HepG2 (cell line): ENCODE results near the gene DENND4B. TPM values are rescaled to one million over a fixed set of nuclear protein-coding genes. Genes with fewer than 3 reads are reported as not detected.

Experiments used
- ATAC-seq: fragments of 200-7000 bp; cut with Tn5 transposase; 3 replicates; pipeline ENCODE4 v1.9.1; 2020; ENCODE audit warnings: mild to moderate bottlenecking, moderate library complexity
- BruUV-seq: library from RNA; stranded (reverse); fragments of 400-500 nt; replicated peaks from 2 replicates; lab custom pipeline; 2021; lab: Mats Ljungman, UMichigan
- CTCF ChIA-PET: fragments of 300-600 bp; formaldehyde crosslinking; extraction: SDS; loops from one replicate; lab custom pipeline; 2021; ENCODE audit warnings: low total read pairs, inconsistent platforms, low intra/inter-chr PET ratio; lab: Yijun Ruan, JAX
- POLR2A ChIA-PET: fragments of 350-600 bp; sonication (Branson Sonifier 250); formaldehyde crosslinking; loops from one replicate; lab custom pipeline; 2020; ENCODE audit warnings: antibody characterized with exemption, inconsistent platforms; lab: Yijun Ruan, JAX
- DNase-seq: peaks from one replicate; pipeline ENCODE4 v3.0.0-alpha.2; 2015; ENCODE audit warnings: low spot score
- FAIRE-seq: peaks from 3 replicates; lab custom pipeline; 2011; peaks lifted over from hg19 to GRCh38; lab: Jason Lieb, UNC
- H2AFZ ChIP-seq: one replicate; pipeline ENCODE4 v1.6.1; 2011; ENCODE audit warnings: low read length, inconsistent platforms
- H3K27ac ChIP-seq: fragments of 300-600 bp; 3 replicates; pipeline ENCODE4 v1.8.0; 2011; ENCODE audit warnings: mixed run types, mild to moderate bottlenecking, mixed read lengths, low read length, inconsistent platforms; ENCODE audit not compliant: insufficient read depth; ENCODE audit errors: extremely low read length
- H3K27me3 ChIP-seq, 2 experiments: fragments of 200-600 bp in 1 of 2; 2 replicates in 1 of 2; 3 replicates in 1 of 2; pipeline versions ENCODE4 v1.6.0 to v1.8.0; 2011; ENCODE audit warnings: low read length in 2 of 2, mild to moderate bottlenecking in 2 of 2, moderate library complexity in 2 of 2, inconsistent platforms in 1 of 2; ENCODE audit not compliant: insufficient read depth in 2 of 2, control insufficient read depth in 1 of 2
- H3K36me3 ChIP-seq, 2 experiments: fragments of 200-600 bp in 1 of 2; replicated peaks in 1 of 2; 2 replicates in 1 of 2; 3 replicates in 1 of 2; pipeline versions ENCODE4 v1.5.1 to v1.8.0; 2011; ENCODE audit warnings: low read length in 2 of 2, inconsistent platforms in 1 of 2; ENCODE audit not compliant: insufficient read depth in 2 of 2, control insufficient read depth in 1 of 2
- H3K4me1 ChIP-seq: 2 replicates; pipeline ENCODE4 v1.5.1; 2012; ENCODE audit warnings: low read length, inconsistent platforms; ENCODE audit not compliant: insufficient read depth
- H3K4me2 ChIP-seq: 2 replicates; pipeline ENCODE4 v1.6.0; 2011; ENCODE audit warnings: low read depth, low read length, inconsistent platforms
- H3K4me3 ChIP-seq, 3 experiments: fragments of 200-600 bp in 1 of 3; sonication (generic), shearing (Covaris generic) in 1 of 3; replicated peaks in 1 of 3; 2 replicates each; pipeline ENCODE4 v1.5.1; 2011 to 2016; ENCODE audit warnings: low read length in 3 of 3, inconsistent platforms in 2 of 3, low read depth in 2 of 3, mild to moderate bottlenecking in 2 of 3, control low read depth in 1 of 3, mixed read lengths in 1 of 3; ENCODE audit not compliant: insufficient read depth in 1 of 3
- H3K79me2 ChIP-seq: one replicate; pipeline ENCODE4 v1.6.1; 2011; ENCODE audit warnings: low read length, inconsistent platforms; ENCODE audit not compliant: insufficient read depth
- H3K9ac ChIP-seq: 2 replicates; pipeline ENCODE4 v1.6.0; 2011; ENCODE audit warnings: mild to moderate bottlenecking, low read depth, low read length, inconsistent platforms; ENCODE audit not compliant: insufficient read depth
- H3K9me3 ChIP-seq: 2 replicates; pipeline ENCODE4 v1.5.1; 2012; ENCODE audit warnings: mild to moderate bottlenecking, low read length
- H4K20me1 ChIP-seq: 2 replicates; pipeline ENCODE4 v1.6.0; 2011; ENCODE audit warnings: inconsistent platforms, mild to moderate bottlenecking, low read length, moderate library complexity; ENCODE audit not compliant: insufficient read depth
- CBFB ChIP-seq: sonication (generic); formaldehyde crosslinking; IDR thresholded peaks from 2 replicates; pipeline ENCODE4 v1.4.0; 2020; ENCODE audit warnings: missing genetic modification reagents
- HDAC2 ChIP-seq: sonication (generic); formaldehyde crosslinking; IDR thresholded peaks from 2 replicates; pipeline ENCODE4 v1.4.0; 2020; ENCODE audit warnings: missing genetic modification reagents
- HMG20B ChIP-seq: conservative IDR thresholded peaks from 2 replicates; pipeline ENCODE4 v1.6.1; 2016; ENCODE audit warnings: missing genetic modification reagents, missing compliant biosample characterization
- KLF15 ChIP-seq: sonication (generic); formaldehyde crosslinking; IDR thresholded peaks from 2 replicates; pipeline ENCODE4 v1.8.1; 2023; ENCODE audit warnings: borderline replicate concordance, mild to moderate bottlenecking, inconsistent platforms, missing genetic modification reagents, mixed read lengths
- NFYB ChIP-seq: sonication (generic); formaldehyde crosslinking; IDR thresholded peaks from 2 replicates; pipeline ENCODE4 v1.4.0; 2020; ENCODE audit warnings: missing genetic modification reagents
- RXRA ChIP-seq: sonication (generic); formaldehyde crosslinking; IDR thresholded peaks from 2 replicates; pipeline ENCODE4 v1.5.1; 2020; ENCODE audit warnings: missing genetic modification reagents
- SETDB1 ChIP-seq: sonication (generic); formaldehyde crosslinking; IDR thresholded peaks from 2 replicates; pipeline ENCODE4 v1.5.1; 2020; ENCODE audit warnings: missing genetic modification reagents, mild to moderate bottlenecking, borderline replicate concordance
- ZNF230 ChIP-seq: sonication (generic); formaldehyde crosslinking; IDR thresholded peaks from 2 replicates; pipeline ENCODE4 v1.4.0; 2020; ENCODE audit warnings: mild to moderate bottlenecking, missing genetic modification reagents
- WGBS: methylation state at CpG from one replicate; pipeline ENCODE4 v1.1.6; 2017; ENCODE audit warnings: low lambda C conversion rate; 5-methylcytosine and 5-hydroxymethylcytosine counted together
- in situ Hi-C: cut with HindIII; loops from 2 replicates; pipeline ENCODE4 v1.10.0; 2017; ENCODE audit warnings: low pct_unique_long_range_greater_than_20kb; ENCODE audit not compliant: extremely low pct_ligation_motif_present
- intact Hi-C: fragments of 100-400 bp; cut with micrococcal nuclease; formaldehyde crosslinking; loops from one replicate; pipeline ENCODE4 v1.10.0; 2022; ENCODE audit not compliant: unreplicated experiment
- polyA plus RNA-seq, 8 experiments: library from polyadenylated mRNA; depleted of rRNA in 3 of 8; stranded (reverse) in 7 of 8; unstranded in 1 of 8; fragments of >200 nt; fragmentation: Illumina TruSeq in 4 of 8; extraction: Trizol in 4 of 8; gene quantifications; 2 replicates each; pipeline versions ENCODE4 v1.2.1 to v1.2.3, GENCODE V29; 2011 to 2016; ENCODE audit warnings: low read depth in 4 of 8, missing spikeins in 1 of 8, mixed read lengths in 1 of 8; ENCODE audit not compliant: insufficient read depth in 1 of 8
- total RNA-seq, 5 experiments: library from RNA; depleted of rRNA; stranded (reverse); fragments of >200 nt; fragmentation: Illumina TruSeq; extraction: Trizol; gene quantifications; 2 replicates each; pipeline ENCODE4 v1.2.3, GENCODE V29; 2016; ENCODE audit warnings: low read depth in 1 of 5
- TF ChIP-seq, protein P1 (sequence below): sonication (generic); formaldehyde crosslinking; IDR thresholded peaks from 2 replicates; pipeline ENCODE4 v1.8.0; 2022; ENCODE audit warnings: mild to moderate bottlenecking, missing genetic modification reagents; ENCODE audit not compliant: insufficient replicate concordance
- TF ChIP-seq, protein P2 (sequence below): sonication (generic); formaldehyde crosslinking; IDR thresholded peaks from 2 replicates; pipeline ENCODE4 v1.5.1; 2020; ENCODE audit warnings: mild to moderate bottlenecking, moderate library complexity, missing genetic modification reagents

Gene DENND4B
- total and polyA plus RNA-seq, 2 of the 13 experiments (the other 11 are each of a cell fraction or from before 2014, with no cell fraction given): 15.1 to 20.3 TPM

DNA sequence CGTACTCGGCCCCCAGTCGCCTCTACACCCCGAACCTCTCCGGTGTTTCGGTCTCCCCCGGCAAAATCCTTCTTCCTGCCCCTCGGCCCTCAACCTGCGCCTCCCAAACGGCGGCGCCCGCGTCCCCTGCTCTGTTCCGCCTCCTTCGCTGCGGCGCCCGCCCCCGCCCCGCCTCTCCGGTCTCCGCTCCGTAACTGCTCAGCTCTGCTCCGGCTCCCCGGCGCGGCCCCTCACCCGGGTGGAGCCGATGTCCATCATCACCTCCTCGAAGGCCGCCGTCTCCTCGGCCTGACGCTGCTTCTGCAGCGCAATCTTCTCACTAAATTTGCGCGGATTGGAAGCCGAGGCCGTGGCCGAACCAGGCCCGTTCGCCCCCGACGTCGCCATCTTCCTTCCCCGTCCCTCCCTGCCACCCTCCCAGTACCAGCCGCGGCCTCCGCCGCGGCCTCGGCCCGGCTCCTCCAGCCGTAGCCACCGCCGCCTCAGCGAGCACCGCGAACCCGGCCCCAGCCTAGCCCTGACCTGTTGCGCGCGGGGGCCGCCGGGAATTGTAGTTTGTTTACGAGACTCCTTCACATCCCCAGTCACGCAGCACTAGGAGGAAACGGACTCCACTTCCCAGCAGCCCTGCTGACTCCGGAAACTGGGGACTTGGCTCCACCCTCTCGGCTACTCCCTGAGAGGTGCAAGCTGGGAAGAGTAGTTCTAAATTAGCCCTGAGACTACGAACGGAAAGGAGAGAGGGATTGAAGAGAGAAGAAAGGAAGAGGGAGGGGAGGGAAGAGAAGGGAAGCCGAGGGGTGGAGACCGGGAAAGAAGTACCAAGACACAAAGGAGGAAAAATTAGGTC, 11.8 kb upstream of the DENND4B start, which contains the start of gene CRTC2 (continued):
- TF ChIP-seq, protein P1, sequence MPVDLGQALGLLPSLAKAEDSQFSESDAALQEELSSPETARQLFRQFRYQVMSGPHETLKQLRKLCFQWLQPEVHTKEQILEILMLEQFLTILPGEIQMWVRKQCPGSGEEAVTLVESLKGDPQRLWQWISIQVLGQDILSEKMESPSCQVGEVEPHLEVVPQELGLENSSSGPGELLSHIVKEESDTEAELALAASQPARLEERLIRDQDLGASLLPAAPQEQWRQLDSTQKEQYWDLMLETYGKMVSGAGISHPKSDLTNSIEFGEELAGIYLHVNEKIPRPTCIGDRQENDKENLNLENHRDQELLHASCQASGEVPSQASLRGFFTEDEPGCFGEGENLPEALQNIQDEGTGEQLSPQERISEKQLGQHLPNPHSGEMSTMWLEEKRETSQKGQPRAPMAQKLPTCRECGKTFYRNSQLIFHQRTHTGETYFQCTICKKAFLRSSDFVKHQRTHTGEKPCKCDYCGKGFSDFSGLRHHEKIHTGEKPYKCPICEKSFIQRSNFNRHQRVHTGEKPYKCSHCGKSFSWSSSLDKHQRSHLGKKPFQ (CRISPR knock-in tag): peak; percentile 55
- peak; percentile 29; the same call in 1 of the 2 replicates for TF ChIP-seq ZNF230 (CRISPR knock-in tag)

DNA sequence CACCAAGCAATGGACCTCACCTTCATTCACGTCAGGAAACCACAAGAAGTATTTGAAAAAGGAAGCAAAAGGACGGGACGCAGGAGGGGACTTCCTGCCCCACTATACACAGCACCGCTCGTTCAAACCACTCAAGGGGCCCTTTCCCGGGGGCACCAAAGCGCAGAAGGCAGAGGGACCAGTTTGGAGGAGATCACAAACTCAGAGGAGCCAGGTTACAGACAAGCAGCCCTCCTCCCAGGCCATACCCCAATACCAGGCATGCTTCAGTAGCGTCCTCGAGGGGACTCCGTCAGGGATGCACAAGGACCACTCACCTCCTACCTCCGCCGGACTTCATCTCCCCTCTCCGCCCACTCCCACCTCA, 11.2 kb upstream of the DENND4B start:
- Histone ChIP-seq H3K27ac (peak overlapping the region; percentile 75), H3K79me2 (peaks cover 55% of the 10 kb centered on the region), H3K36me3 (peaks cover 0 to 17% of the 10 kb centered on the region in 2 experiments; a peak in 4 of 5 replicates), H3K9ac (peak overlapping the region; percentile 85), H3K4me1 (peaks cover 70% of the 10 kb centered on the region), H4K20me1 (peaks cover 7% of the 10 kb centered on the region; the same call in 1 of the 2 replicates), H3K27me3 (peaks cover 0 to 7% of the 10 kb centered on the region in 2 experiments; a peak in 1 of 5 replicates), H3K9me3 (no peaks in the 10 kb centered on the region)
- ATAC-seq (peak; percentile 19), FAIRE-seq (no peak), DNase-seq (no peak)
- in situ Hi-C loops (no loop called here), intact Hi-C loops (loop anchor here (5.0 kb wide), 1 partner anchor 35 kb away; the partner anchor contains the start of gene GATAD2B)
- under 1% methylated on average over 12 of the region's 13 CpGs for WGBS
- no TSS peak for BruUV-seq
- POLR2A ChIA-PET: interaction anchor here (1.0 to 7.0 kb wide), 6 partner anchors 9 to 33 kb away, joined by 3 to 89 read pairs (median 14); partner anchors contain the start of genes CREB3L4, DENND4B, JTB and RAB13
- TF ChIP-seq RXRA (CRISPR knock-in tag) (no peak), KLF15 (CRISPR knock-in tag) (no peak), SETDB1 (CRISPR knock-in tag) (0 out of 2 replicates have a peak, but pooled peaks have one; percentile 12), HMG20B (CRISPR knock-in tag) (no peak), HDAC2 (CRISPR knock-in tag) (no peak), CBFB (CRISPR knock-in tag) (peak; percentile 8; the same call in 1 of the 2 replicates), NFYB (CRISPR knock-in tag) (no peak; the same call in 1 of the 2 replicates)
- TF ChIP-seq, protein P2, sequence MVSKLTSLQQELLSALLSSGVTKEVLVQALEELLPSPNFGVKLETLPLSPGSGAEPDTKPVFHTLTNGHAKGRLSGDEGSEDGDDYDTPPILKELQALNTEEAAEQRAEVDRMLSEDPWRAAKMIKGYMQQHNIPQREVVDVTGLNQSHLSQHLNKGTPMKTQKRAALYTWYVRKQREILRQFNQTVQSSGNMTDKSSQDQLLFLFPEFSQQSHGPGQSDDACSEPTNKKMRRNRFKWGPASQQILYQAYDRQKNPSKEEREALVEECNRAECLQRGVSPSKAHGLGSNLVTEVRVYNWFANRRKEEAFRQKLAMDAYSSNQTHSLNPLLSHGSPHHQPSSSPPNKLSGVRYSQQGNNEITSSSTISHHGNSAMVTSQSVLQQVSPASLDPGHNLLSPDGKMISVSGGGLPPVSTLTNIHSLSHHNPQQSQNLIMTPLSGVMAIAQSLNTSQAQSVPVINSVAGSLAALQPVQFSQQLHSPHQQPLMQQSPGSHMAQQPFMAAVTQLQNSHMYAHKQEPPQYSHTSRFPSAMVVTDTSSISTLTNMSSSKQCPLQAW (CRISPR knock-in tag): peak; percentile 1; the same call in 1 of the 2 replicates
- TF ChIP-seq, all 625 proteins: peak for 3
- Histone ChIP-seq H2AFZ (no peak overlapping the region), H3K4me2 (peak overlapping the region; percentile 89), H3K4me3 (peak overlapping the region; percentile 89 to 99 (median 92))
- CTCF ChIA-PET: interaction anchor here (0.8 kb wide), 1 partner anchor 9 kb away, joined by 3 read pairs; no protein-coding TSS in a partner anchor
